ENCODE data around the gene NUP42.

DNA sequence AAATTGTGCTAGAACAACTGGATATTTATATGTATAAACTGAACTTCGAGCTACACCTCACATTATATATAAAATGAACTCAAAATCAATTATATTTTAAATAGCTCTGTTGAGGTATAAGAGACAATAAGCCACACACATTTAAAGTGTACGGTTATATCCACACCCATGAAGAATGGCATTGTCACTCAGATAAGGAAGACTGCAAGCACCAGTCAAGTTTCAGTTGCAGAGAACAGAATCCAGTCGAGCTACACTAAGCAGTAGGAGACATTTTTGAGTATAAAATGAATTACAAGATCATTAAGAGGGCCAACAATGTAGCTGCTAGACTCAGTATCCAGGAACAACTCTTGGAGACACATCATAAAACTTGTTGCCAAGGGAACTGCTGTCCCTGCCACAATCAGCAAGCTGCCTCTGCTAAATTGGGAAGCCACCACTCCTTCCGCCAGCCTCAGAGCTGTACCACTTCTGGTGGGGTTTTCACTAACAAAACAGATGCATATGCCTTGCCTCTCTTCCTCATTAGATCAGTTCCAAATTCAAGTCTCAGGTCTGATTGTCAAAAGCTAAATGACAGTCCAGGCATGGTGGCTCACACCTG lies 45.1 kb downstream of the NUP42 start:
- TF ChIP-seq CTCF (IDR thresholded peaks at IDR 0.05) (no peak), POLR2AphosphoS5 (IDR thresholded peaks at IDR 0.05) (no peak), POLR2A (IDR thresholded peaks at IDR 0.05) (no peak)

Data from prostate gland (tissue), 2 donors.